ENCODE data around the gene ANKMY2. TPM values are rescaled to one million over a fixed set of nuclear protein-coding genes. Genes with fewer than 3 reads are reported as not detected.

Gene ANKMY2
- total RNA-seq (ENCODE audit: low replicate concordance): 17.8 and 19.2 TPM in 2 replicates

GRCh38 chr7:16645593-16646471, at the start of gene ANKMY2, which contains the start of gene BZW2:
TSS of gene ANKMY2 (minus strand) at chr7:16645754. CDS start at chr7:16645573, 181 bp downstream.
TSS of gene BZW2 (plus strand) at chr7:16646181. CDS start at chr7:16665444, 19,263 bp downstream.

Other genes starting within 250 kb of the ANKMY2 start
- gene CRPPA, start 224.2 kb downstream of the ANKMY2 start, total RNA-seq (ENCODE audit: low replicate concordance): 0.83 and 1.2 TPM in 2 replicates
- not detected in 2 replicates for gene SOSTDC1, start 180.0 kb downstream of the ANKMY2 start, total RNA-seq (ENCODE audit: low replicate concordance)
- not detected in 2 replicates for gene LRRC72, start 118.9 kb downstream of the ANKMY2 start, total RNA-seq (ENCODE audit: low replicate concordance)
- 28.5 and 53.3 TPM in 2 replicates for gene BZW2, start 427 bp upstream of the ANKMY2 start, total RNA-seq (ENCODE audit: low replicate concordance)
- 0.23 and 30.8 TPM in 2 replicates for gene TSPAN13, start 108.0 kb upstream of the ANKMY2 start, total RNA-seq (ENCODE audit: low replicate concordance)
- gene AGR2, start 159.2 kb upstream of the ANKMY2 start, total RNA-seq (ENCODE audit: low replicate concordance): not detected in 2 replicates
- gene AGR3, start 236.2 kb upstream of the ANKMY2 start, total RNA-seq (ENCODE audit: low replicate concordance): not detected in 2 replicates